Measurements from ENCODE around the gene SYNGR4.

SYNGR4 gene

GRCh38 chr19:48398102-48398374 is 33.9 kb downstream of the SYNGR4 start:
- TF ChIP-seq RARB (CRISPR knock-in tag; IDR thresholded peaks at IDR 0.05) (no peak), SNAI2 (CRISPR knock-in tag; IDR thresholded peaks at IDR 0.05) (no peak), POU6F1 (CRISPR knock-in tag; IDR thresholded peaks at IDR 0.05; ENCODE audit: borderline replicate concordance, low read depth) (no peak), TOX (CRISPR knock-in tag; IDR thresholded peaks at IDR 0.05; ENCODE audit: borderline replicate concordance) (no peak), ISL1 (CRISPR knock-in tag; IDR thresholded peaks at IDR 0.05) (no peak), CSDC2 (CRISPR knock-in tag; IDR thresholded peaks at IDR 0.05) (no peak), ZFP30 (CRISPR knock-in tag; IDR thresholded peaks at IDR 0.05) (no peak), PPARA (CRISPR knock-in tag; IDR thresholded peaks at IDR 0.05; ENCODE audit: borderline replicate concordance) (no peak), ZNF70 (CRISPR knock-in tag; IDR thresholded peaks at IDR 0.05) (no peak), ARNTL (CRISPR knock-in tag; IDR thresholded peaks at IDR 0.05; ENCODE audit: borderline replicate concordance, low read depth) (no peak), ZC3H10 (CRISPR knock-in tag; IDR thresholded peaks at IDR 0.05) (no peak)
- ATAC-seq = no peak

GRCh38 chr19:48398375-48399235 is 34.4 kb downstream of the SYNGR4 start:
- TF ChIP-seq GLIS3 (CRISPR knock-in tag; IDR thresholded peaks at IDR 0.05) (no peak), CREB5 (CRISPR knock-in tag; IDR thresholded peaks at IDR 0.05; ENCODE audit: low read depth) (no peak), TSHZ2 (CRISPR knock-in tag; IDR thresholded peaks at IDR 0.05) (peak; percentile 86), PPARA (CRISPR knock-in tag; IDR thresholded peaks at IDR 0.05; ENCODE audit: borderline replicate concordance) (no peak), ZNF565 (CRISPR knock-in tag; conservative IDR thresholded peaks at IDR 0.05; ENCODE audit: low read depth) (0 out of 2 replicates have a peak, but pooled peaks have one; percentile 72), CSRNP3 (CRISPR knock-in tag; IDR thresholded peaks at IDR 0.05) (no peak), TOX (CRISPR knock-in tag; IDR thresholded peaks at IDR 0.05; ENCODE audit: borderline replicate concordance) (no peak), ESRRG (CRISPR knock-in tag; IDR thresholded peaks at IDR 0.05) (no peak), SNAI2 (CRISPR knock-in tag; IDR thresholded peaks at IDR 0.05) (peak; percentile 44; the same call in 1 of the 2 replicates), PATZ1 (CRISPR knock-in tag; IDR thresholded peaks at IDR 0.05; ENCODE audit: borderline replicate concordance) (no peak), TCF4 (CRISPR knock-in tag; IDR thresholded peaks at IDR 0.05; ENCODE audit: borderline replicate concordance) (no peak), ZNF70 (CRISPR knock-in tag; IDR thresholded peaks at IDR 0.05) (no peak), CSDC2 (CRISPR knock-in tag; IDR thresholded peaks at IDR 0.05) (no peak), ZC3H10 (CRISPR knock-in tag; IDR thresholded peaks at IDR 0.05) (no peak), POU6F1 (CRISPR knock-in tag; IDR thresholded peaks at IDR 0.05; ENCODE audit: borderline replicate concordance, low read depth) (no peak)
- ATAC-seq = peak; percentile 47

All from SK-N-SH treated with all-trans-retinoic acid at 6 μM for 48 hours (cell line).